ENCODE data around the gene CRACR2A. TPM values are rescaled to one million over a fixed set of nuclear protein-coding genes. Genes with fewer than 3 reads are reported as not detected.

Gene CRACR2A
- total and polyA plus RNA-seq, 10 of the 15 experiments (the other 5 are each of a cell fraction or from before 2014, with no cell fraction given) = 2.1 to 18.0 (median 13.2) TPM

DNA sequence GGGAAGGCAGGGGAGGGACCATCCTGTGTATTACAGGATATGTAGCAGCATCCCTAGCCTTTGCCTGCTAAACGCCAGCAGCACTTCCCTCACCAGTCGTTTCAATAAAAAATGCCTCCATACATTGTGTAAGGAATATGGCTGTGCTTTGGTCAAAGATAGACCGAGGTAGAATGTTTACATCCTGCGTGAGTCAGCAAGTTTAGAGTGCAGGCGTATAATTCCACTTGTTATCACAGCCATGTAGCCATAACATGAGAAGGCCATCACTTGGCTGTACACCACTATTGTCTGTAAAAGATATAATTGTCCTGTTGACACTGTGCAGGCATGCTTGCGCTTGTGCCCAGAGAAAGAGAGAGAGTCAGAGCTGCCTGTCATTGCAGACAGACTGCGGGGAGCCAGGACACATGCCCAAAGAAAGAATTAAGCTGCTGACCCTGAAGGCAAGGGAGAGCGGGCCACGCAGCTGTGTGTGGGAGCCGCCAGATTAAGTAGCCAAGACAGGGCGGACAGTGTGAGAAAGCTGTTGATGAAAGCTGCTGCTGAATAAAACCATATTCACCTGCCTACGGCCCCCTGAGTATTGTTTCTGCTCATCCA lies 68.4 kb downstream of the CRACR2A start:
- no peak overlapping the region for H3K27ac ChIP-seq (ENCODE audit: control insufficient read depth, insufficient read depth)
- no peaks in the 10 kb centered on the region for H3K79me2 ChIP-seq (ENCODE audit: control insufficient read depth, insufficient read depth, low read length)
- SMC1A ChIA-PET (ENCODE audit: uncharacterized antibody, unreplicated experiment) = no interaction called here
- no peak overlapping the region for H3K4me3 ChIP-seq
- FAIRE-seq (no peak), ATAC-seq (no peak), DNase-seq (ENCODE audit: low read depth, low spot score) (no peak)
- H4K20me1 ChIP-seq (ENCODE audit: control insufficient read depth, insufficient read depth) = no peaks in the 10 kb centered on the region; the same call in 1 of the 2 replicates
- RAD21 ChIA-PET (ENCODE audit: unreplicated experiment) = no interaction called here
- H3K36me3 ChIP-seq (ENCODE audit: control insufficient read depth in 2 of 2, insufficient read depth in 2 of 2, low read length in 1 of 2) = peaks cover 0 to 3% of the 10 kb centered on the region in 2 experiments; a peak in 1 of 4 replicates
- H2AFZ ChIP-seq (ENCODE audit: control insufficient read depth, low read depth, low read length) = no peak overlapping the region
- intact Hi-C loops (cut with micrococcal nuclease; ENCODE audit: unreplicated experiment) = no loop called here
- BruUV-seq (replicated peaks) = no TSS peak
- POLR2A ChIA-PET = no interaction called here
- WGBS (ENCODE audit: insufficient coverage, insufficient replicate concordance, low lambda C conversion rate, missing lambda C conversion rate) = 99% methylated on average over 12 of the region's 12 CpGs
- H3K4me2 ChIP-seq (ENCODE audit: control insufficient read depth, insufficient read depth) = no peak overlapping the region
- H3K9ac ChIP-seq (ENCODE audit: control insufficient read depth, insufficient read depth, low read length) = no peak overlapping the region
- TF ChIP-seq NFXL1 (IDR thresholded peaks at IDR 0.05; ENCODE audit: borderline replicate concordance) = no peak
- TF ChIP-seq MTA3 (IDR thresholded peaks at IDR 0.05; ENCODE audit: borderline replicate concordance, low read length) = no peak
- H3K9me3 ChIP-seq (replicated peaks; ENCODE audit: control insufficient read depth, insufficient read depth, low read length) = no peaks in the 10 kb centered on the region
- H3K4me1 ChIP-seq (ENCODE audit: control insufficient read depth, insufficient read depth, low read length) = no peaks in the 10 kb centered on the region
- in situ Hi-C loops (cut with MboI) = no loop called here
- CTCF ChIA-PET = no interaction called here
- no peaks in the 10 kb centered on the region for H3K27me3 ChIP-seq (replicated peaks in 1 of 2; ENCODE audit: control insufficient read depth in 2 of 2, insufficient read depth in 2 of 2, low read length in 1 of 2)

- Histone ChIP-seq H4K20me1 (ENCODE audit: control insufficient read depth, insufficient read depth) (no peaks in the 10 kb centered on the region; the same call in 1 of the 2 replicates), H2AFZ (ENCODE audit: control insufficient read depth, low read depth, low read length) (no peak overlapping the region), H3K27ac (ENCODE audit: control insufficient read depth, insufficient read depth) (no peak overlapping the region), H3K4me3 (no peak overlapping the region), H3K36me3 (ENCODE audit: control insufficient read depth in 2 of 2, insufficient read depth in 2 of 2, low read length in 1 of 2) (peaks cover 2 to 3% of the 10 kb centered on the region in 2 experiments; a peak in 2 of 4 replicates), H3K4me1 (ENCODE audit: control insufficient read depth, insufficient read depth, low read length) (no peaks in the 10 kb centered on the region), H3K9ac (ENCODE audit: control insufficient read depth, insufficient read depth, low read length) (no peak overlapping the region), H3K9me3 (replicated peaks; ENCODE audit: control insufficient read depth, insufficient read depth, low read length) (no peaks in the 10 kb centered on the region), H3K79me2 (ENCODE audit: control insufficient read depth, insufficient read depth, low read length) (no peaks in the 10 kb centered on the region), H3K4me2 (ENCODE audit: control insufficient read depth, insufficient read depth) (no peak overlapping the region), H3K27me3 (replicated peaks in 1 of 2; ENCODE audit: control insufficient read depth in 2 of 2, insufficient read depth in 2 of 2, low read length in 1 of 2) (no peaks in the 10 kb centered on the region)
- in situ Hi-C loops (cut with MboI) (no loop called here), intact Hi-C loops (cut with micrococcal nuclease; ENCODE audit: unreplicated experiment) (no loop called here)
- ChIA-PET RAD21 (ENCODE audit: unreplicated experiment) (no interaction called here), POLR2A (no interaction called here), CTCF (interaction anchor here (1.0 to 1.2 kb wide), 2 partner anchors 9 to 383 kb away, joined by 3 to 5 read pairs; no protein-coding TSS in a partner anchor), SMC1A (ENCODE audit: uncharacterized antibody, unreplicated experiment) (interaction anchor here (1.3 kb wide), 1 partner anchor 10 kb away, joined by 3 read pairs; no protein-coding TSS in a partner anchor)
- TF ChIP-seq BMI1 (IDR thresholded peaks at IDR 0.05; ENCODE audit: borderline replicate concordance) (no peak), ZBTB4 (CRISPR knock-in tag; IDR thresholded peaks at IDR 0.05) (no peak), MXI1 (IDR thresholded peaks at IDR 0.05; ENCODE audit: low read depth, low read length) (no peak), NR2C2 (IDR thresholded peaks at IDR 0.05; ENCODE audit: borderline replicate concordance, control insufficient read depth, insufficient read length, low read depth) (no peak), CBFB (IDR thresholded peaks at IDR 0.05; ENCODE audit: low read depth) (no peak), SMAD5 (IDR thresholded peaks at IDR 0.05; ENCODE audit: low read depth) (no peak)
- TF ChIP-seq, protein P1, sequence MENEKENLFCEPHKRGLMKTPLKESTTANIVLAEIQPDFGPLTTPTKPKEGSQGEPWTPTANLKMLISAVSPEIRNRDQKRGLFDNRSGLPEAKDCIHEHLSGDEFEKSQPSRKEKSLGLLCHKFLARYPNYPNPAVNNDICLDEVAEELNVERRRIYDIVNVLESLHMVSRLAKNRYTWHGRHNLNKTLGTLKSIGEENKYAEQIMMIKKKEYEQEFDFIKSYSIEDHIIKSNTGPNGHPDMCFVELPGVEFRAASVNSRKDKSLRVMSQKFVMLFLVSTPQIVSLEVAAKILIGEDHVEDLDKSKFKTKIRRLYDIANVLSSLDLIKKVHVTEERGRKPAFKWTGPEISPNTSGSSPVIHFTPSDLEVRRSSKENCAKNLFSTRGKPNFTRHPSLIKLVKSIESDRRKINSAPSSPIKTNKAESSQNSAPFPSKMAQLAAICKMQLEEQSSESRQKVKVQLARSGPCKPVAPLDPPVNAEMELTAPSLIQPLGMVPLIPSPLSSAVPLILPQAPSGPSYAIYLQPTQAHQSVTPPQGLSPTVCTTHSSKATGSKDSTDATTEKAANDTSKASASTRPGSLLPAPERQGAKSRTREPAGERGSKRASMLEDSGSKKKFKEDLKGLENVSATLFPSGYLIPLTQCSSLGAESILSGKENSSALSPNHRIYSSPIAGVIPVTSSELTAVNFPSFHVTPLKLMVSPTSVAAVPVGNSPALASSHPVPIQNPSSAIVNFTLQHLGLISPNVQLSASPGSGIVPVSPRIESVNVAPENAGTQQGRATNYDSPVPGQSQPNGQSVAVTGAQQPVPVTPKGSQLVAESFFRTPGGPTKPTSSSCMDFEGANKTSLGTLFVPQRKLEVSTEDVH (IDR thresholded peaks at IDR 0.05; ENCODE audit: low read depth, partially characterized antibody) = no peak
- ATAC-seq = no peak
- no peak for DNase-seq (ENCODE audit: low read depth, low spot score)
- WGBS (ENCODE audit: insufficient coverage, insufficient replicate concordance, low lambda C conversion rate, missing lambda C conversion rate) = 82% methylated on average over 4 of the region's 4 CpGs
- BruUV-seq (replicated peaks) = no TSS peak
- FAIRE-seq = no peak
Measured at GRCh38 chr12:3683670-3684069, 69.2 kb downstream of the CRACR2A start.

Data from GM12878 (cell line).